GM12878 (cell line): ENCODE data around the gene PCDHGC3. TPM values are rescaled to one million over a fixed set of nuclear protein-coding genes. Genes with fewer than 3 reads are reported as not detected.

Source experiments
- EGR1 ChIP-seq, 2 experiments: IDR thresholded peaks; 1 replicate in 1 of 2; 2 replicates in 1 of 2; pipeline ENCODE4 v1.6.1; 2011 to 2012; ENCODE audit warnings: low read depth in 2 of 2, low read length in 2 of 2, borderline replicate concordance in 1 of 2, mild to moderate bottlenecking in 1 of 2, moderate library complexity in 1 of 2
- ETV6 ChIP-seq, 2 experiments: fragments of 450-650 bp in 1 of 2; IDR thresholded peaks in 1 of 2; conservative IDR thresholded peaks in 1 of 2; 2 replicates each; pipeline ENCODE4 v1.6.1; 2014; ENCODE audit warnings: antibody characterized with exemption in 1 of 2, borderline replicate concordance in 1 of 2, low read depth in 1 of 2, mild to moderate bottlenecking in 1 of 2, moderate library complexity in 1 of 2
- FOXK2 ChIP-seq: fragments of 450-650 bp; IDR thresholded peaks from 2 replicates; pipeline ENCODE4 v1.6.1; 2017; ENCODE audit warnings: mild to moderate bottlenecking, moderate library complexity
- IKZF1 ChIP-seq: fragments of 450-650 bp; conservative IDR thresholded peaks from 2 replicates; pipeline ENCODE4 v1.6.1; 2017; ENCODE audit warnings: antibody characterized with exemption, mild to moderate bottlenecking
- JUND ChIP-seq: IDR thresholded peaks from 2 replicates; pipeline ENCODE4 v1.6.1; 2012; ENCODE audit warnings: low read depth, mild to moderate bottlenecking, low read length, improper control_type of control experiment, moderate library complexity
- MEF2A ChIP-seq: IDR thresholded peaks from 2 replicates; pipeline ENCODE4 v1.6.1; 2011; ENCODE audit warnings: low read depth, mild to moderate bottlenecking, low read length, moderate library complexity; ENCODE audit not compliant: insufficient read depth
- MXI1 ChIP-seq: fragments of 150-350 bp; IDR thresholded peaks from 2 replicates; pipeline ENCODE4 v1.6.1; 2011; ENCODE audit warnings: low read depth, mild to moderate bottlenecking, inconsistent platforms, low read length, improper control_type of control experiment
- NFYA ChIP-seq: IDR thresholded peaks from 2 replicates; pipeline ENCODE4 v1.6.1; 2011; ENCODE audit warnings: low read depth, mild to moderate bottlenecking, low read length, improper control_type of control experiment, borderline replicate concordance
- SMAD1 ChIP-seq: fragments of 450-650 bp; IDR thresholded peaks from 2 replicates; pipeline ENCODE4 v1.6.1; 2018; ENCODE audit warnings: mild to moderate bottlenecking, low read depth; ENCODE audit not compliant: partially characterized antibody
- STAT1 ChIP-seq: fragments of 450-650 bp; conservative IDR thresholded peaks from 2 replicates; pipeline ENCODE4 v1.6.1; 2014; ENCODE audit warnings: antibody characterized with exemption, mild to moderate bottlenecking
- TCF7 ChIP-seq: IDR thresholded peaks from 2 replicates; pipeline ENCODE4 v1.6.1; 2014; ENCODE audit warnings: antibody characterized with exemption, borderline replicate concordance
- USF1 ChIP-seq: IDR thresholded peaks from 2 replicates; pipeline ENCODE4 v1.6.1; 2011; ENCODE audit warnings: borderline replicate concordance, low read depth, mild to moderate bottlenecking, moderate library complexity, mixed read lengths, low read length; ENCODE audit not compliant: insufficient read depth; ENCODE audit errors: extremely low read length
- polyA plus RNA-seq, 11 experiments: library from polyadenylated mRNA; depleted of rRNA in 4 of 11; unstranded in 6 of 11; stranded (reverse) in 5 of 11; fragments of >200 nt; fragmentation: Nextera tagmentation in 4 of 11; fragmentation: Illumina TruSeq in 1 of 11; extraction: Ambion mirVana in 4 of 11; extraction: Trizol in 1 of 11; gene quantifications; 1 replicate in 1 of 11; 2 replicates in 10 of 11; pipeline versions ENCODE4 v1.2.1 to v1.2.3, GENCODE V29; 2011 to 2016; ENCODE audit warnings: inconsistent platforms in 2 of 11, missing spikeins in 2 of 11, low read depth in 1 of 11
- total RNA-seq, 4 experiments: library from RNA; depleted of rRNA in 3 of 4; stranded (reverse); fragments of >200 nt in 3 of 4; fragmentation: Illumina TruSeq in 1 of 4; extraction: Trizol in 1 of 4; gene quantifications; 2 replicates each; pipeline versions ENCODE4 v1.2.1 to v1.2.3, GENCODE V29; 2013 to 2021
- TF ChIP-seq, protein P1 (sequence below): IDR thresholded peaks from 2 replicates; pipeline ENCODE4 v1.6.1; 2012; ENCODE audit warnings: improper control_type of control experiment, low read depth, low read length; ENCODE audit not compliant: insufficient replicate concordance
- TF ChIP-seq, protein P2 (sequence below): IDR thresholded peaks from 2 replicates; pipeline ENCODE4 v1.6.1; 2012; ENCODE audit warnings: mild to moderate bottlenecking, low read depth, low read length
- TF ChIP-seq, protein P3 (sequence below): IDR thresholded peaks from 2 replicates; pipeline ENCODE4 v1.6.1; 2011; ENCODE audit warnings: borderline replicate concordance, low read depth, mild to moderate bottlenecking, moderate library complexity, low read length; ENCODE audit not compliant: insufficient read depth, poor library complexity, severe bottlenecking

The PCDHGC3 gene
- total and polyA plus RNA-seq, 10 of the 15 experiments (the other 5 are each of a cell fraction or from before 2014, with no cell fraction given) = 0.53 to 22.1 (median 12.0) TPM

- TF ChIP-seq EGR1 (IDR thresholded peaks at IDR 0.05; ENCODE audit: borderline replicate concordance in 1 of 2, low read depth in 2 of 2, low read length in 2 of 2) (peak in 1 of 2 experiments; percentile 65; a peak in 2 of 3 replicates), TCF7 (no peak), NFYA (no peak), MEF2A (no peak), SMAD1 (no peak), FOXK2 (no peak), MXI1 (no peak), ETV6 (conservative IDR thresholded peaks at IDR 0.05 in 1 of 2, IDR thresholded peaks at IDR 0.05 in 1 of 2; ENCODE audit: borderline replicate concordance in 1 of 2, low read depth in 1 of 2) (no peak), STAT1 (no peak), IKZF1 (peak; percentile 68; the same call in 1 of the 2 replicates), USF1 (no peak), JUND (no peak)
- TF ChIP-seq, protein P1, sequence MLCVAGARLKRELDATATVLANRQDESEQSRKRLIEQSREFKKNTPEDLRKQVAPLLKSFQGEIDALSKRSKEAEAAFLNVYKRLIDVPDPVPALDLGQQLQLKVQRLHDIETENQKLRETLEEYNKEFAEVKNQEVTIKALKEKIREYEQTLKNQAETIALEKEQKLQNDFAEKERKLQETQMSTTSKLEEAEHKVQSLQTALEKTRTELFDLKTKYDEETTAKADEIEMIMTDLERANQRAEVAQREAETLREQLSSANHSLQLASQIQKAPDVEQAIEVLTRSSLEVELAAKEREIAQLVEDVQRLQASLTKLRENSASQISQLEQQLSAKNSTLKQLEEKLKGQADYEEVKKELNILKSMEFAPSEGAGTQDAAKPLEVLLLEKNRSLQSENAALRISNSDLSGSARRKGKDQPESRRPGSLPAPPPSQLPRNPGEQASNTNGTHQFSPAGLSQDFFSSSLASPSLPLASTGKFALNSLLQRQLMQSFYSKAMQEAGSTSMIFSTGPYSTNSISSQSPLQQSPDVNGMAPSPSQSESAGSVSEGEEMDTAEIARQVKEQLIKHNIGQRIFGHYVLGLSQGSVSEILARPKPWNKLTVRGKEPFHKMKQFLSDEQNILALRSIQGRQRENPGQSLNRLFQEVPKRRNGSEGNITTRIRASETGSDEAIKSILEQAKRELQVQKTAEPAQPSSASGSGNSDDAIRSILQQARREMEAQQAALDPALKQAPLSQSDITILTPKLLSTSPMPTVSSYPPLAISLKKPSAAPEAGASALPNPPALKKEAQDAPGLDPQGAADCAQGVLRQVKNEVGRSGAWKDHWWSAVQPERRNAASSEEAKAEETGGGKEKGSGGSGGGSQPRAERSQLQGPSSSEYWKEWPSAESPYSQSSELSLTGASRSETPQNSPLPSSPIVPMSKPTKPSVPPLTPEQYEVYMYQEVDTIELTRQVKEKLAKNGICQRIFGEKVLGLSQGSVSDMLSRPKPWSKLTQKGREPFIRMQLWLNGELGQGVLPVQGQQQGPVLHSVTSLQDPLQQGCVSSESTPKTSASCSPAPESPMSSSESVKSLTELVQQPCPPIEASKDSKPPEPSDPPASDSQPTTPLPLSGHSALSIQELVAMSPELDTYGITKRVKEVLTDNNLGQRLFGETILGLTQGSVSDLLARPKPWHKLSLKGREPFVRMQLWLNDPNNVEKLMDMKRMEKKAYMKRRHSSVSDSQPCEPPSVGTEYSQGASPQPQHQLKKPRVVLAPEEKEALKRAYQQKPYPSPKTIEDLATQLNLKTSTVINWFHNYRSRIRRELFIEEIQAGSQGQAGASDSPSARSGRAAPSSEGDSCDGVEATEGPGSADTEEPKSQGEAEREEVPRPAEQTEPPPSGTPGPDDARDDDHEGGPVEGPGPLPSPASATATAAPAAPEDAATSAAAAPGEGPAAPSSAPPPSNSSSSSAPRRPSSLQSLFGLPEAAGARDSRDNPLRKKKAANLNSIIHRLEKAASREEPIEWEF = no peak
- TF ChIP-seq, protein P2, sequence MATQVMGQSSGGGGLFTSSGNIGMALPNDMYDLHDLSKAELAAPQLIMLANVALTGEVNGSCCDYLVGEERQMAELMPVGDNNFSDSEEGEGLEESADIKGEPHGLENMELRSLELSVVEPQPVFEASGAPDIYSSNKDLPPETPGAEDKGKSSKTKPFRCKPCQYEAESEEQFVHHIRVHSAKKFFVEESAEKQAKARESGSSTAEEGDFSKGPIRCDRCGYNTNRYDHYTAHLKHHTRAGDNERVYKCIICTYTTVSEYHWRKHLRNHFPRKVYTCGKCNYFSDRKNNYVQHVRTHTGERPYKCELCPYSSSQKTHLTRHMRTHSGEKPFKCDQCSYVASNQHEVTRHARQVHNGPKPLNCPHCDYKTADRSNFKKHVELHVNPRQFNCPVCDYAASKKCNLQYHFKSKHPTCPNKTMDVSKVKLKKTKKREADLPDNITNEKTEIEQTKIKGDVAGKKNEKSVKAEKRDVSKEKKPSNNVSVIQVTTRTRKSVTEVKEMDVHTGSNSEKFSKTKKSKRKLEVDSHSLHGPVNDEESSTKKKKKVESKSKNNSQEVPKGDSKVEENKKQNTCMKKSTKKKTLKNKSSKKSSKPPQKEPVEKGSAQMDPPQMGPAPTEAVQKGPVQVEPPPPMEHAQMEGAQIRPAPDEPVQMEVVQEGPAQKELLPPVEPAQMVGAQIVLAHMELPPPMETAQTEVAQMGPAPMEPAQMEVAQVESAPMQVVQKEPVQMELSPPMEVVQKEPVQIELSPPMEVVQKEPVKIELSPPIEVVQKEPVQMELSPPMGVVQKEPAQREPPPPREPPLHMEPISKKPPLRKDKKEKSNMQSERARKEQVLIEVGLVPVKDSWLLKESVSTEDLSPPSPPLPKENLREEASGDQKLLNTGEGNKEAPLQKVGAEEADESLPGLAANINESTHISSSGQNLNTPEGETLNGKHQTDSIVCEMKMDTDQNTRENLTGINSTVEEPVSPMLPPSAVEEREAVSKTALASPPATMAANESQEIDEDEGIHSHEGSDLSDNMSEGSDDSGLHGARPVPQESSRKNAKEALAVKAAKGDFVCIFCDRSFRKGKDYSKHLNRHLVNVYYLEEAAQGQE = no peak
- TF ChIP-seq, protein P3, sequence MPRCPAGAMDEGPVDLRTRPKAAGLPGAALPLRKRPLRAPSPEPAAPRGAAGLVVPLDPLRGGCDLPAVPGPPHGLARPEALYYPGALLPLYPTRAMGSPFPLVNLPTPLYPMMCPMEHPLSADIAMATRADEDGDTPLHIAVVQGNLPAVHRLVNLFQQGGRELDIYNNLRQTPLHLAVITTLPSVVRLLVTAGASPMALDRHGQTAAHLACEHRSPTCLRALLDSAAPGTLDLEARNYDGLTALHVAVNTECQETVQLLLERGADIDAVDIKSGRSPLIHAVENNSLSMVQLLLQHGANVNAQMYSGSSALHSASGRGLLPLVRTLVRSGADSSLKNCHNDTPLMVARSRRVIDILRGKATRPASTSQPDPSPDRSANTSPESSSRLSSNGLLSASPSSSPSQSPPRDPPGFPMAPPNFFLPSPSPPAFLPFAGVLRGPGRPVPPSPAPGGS = peak; percentile 93
These were observed 37.3 kb downstream of the PCDHGC3 start (continued) for GRCh38 chr5:141512911-141513626.
